Aorta (tissue), 5 donors: Measurements from ENCODE around the gene SCNN1B. TPM values are rescaled to one million over a fixed set of nuclear protein-coding genes. Genes with fewer than 3 reads are reported as not detected.
"Not testable (repeated sequence)": the region's sequence is repeated elsewhere in the genome, so short reads cannot be mapped to it uniquely, and the experiment has no call there.

Source experiments
- ATAC-seq: fragments of 200-7000 bp; cut with Tn5 transposase; one replicate; pipeline ENCODE4 v1.9.1; 2022; ENCODE audit warnings: moderate library complexity; ENCODE audit not compliant: low FRiP score
- DNase-seq, 2 donors: peaks; one replicate each; pipeline ENCODE4 v3.0.0-alpha.2; 2020
- H3K27ac ChIP-seq, 2 donors: one replicate each; pipeline ENCODE4 v1.5.1; 2013; ENCODE audit warnings: low read length in 2 of 2, mild to moderate bottlenecking in 2 of 2, moderate library complexity in 2 of 2, control low read depth in 1 of 2, inconsistent platforms in 1 of 2, low read depth in 1 of 2
- H3K27me3 ChIP-seq, 2 donors: one replicate each; pipeline ENCODE4 v1.6.1; 2013; ENCODE audit warnings: control low read depth in 1 of 2, low read length in 1 of 2, mild to moderate bottlenecking in 1 of 2, moderate library complexity in 1 of 2; ENCODE audit not compliant: insufficient read depth in 2 of 2, control insufficient read depth in 1 of 2
- H3K36me3 ChIP-seq, 2 donors: one replicate each; pipeline ENCODE4 v1.6.1; 2013; ENCODE audit warnings: control low read depth in 1 of 2, low read length in 1 of 2, mild to moderate bottlenecking in 1 of 2; ENCODE audit not compliant: insufficient read depth in 2 of 2, control insufficient read depth in 1 of 2
- H3K4me1 ChIP-seq, 2 donors: one replicate each; pipeline ENCODE4 v1.6.1; 2013; ENCODE audit warnings: low read length in 2 of 2, control low read depth in 1 of 2, mild to moderate bottlenecking in 1 of 2, moderate library complexity in 1 of 2; ENCODE audit not compliant: insufficient read depth in 2 of 2, control insufficient read depth in 1 of 2
- H3K4me3 ChIP-seq, 2 donors: one replicate each; pipeline ENCODE4 v1.5.1; 2013; ENCODE audit warnings: low read length in 2 of 2, control low read depth in 1 of 2, mild to moderate bottlenecking in 1 of 2
- H3K9me3 ChIP-seq: one replicate; pipeline ENCODE4 v1.6.1; 2013; ENCODE audit warnings: mild to moderate bottlenecking, low read length; ENCODE audit not compliant: control insufficient read depth
- WGBS, 2 donors: extraction: QIAGEN DNeasy Blood & Tissue Kit; methylation state at CpG; one replicate each; pipeline ENCODE4 v1.1.7; 2013; 5-methylcytosine and 5-hydroxymethylcytosine counted together
- intact Hi-C, 2 donors: fragments of 100-400 bp; cut with DNase I; formaldehyde crosslinking; loops; one replicate each; pipeline versions ENCODE4 v1.14.2 to v1.15.0; 2022
- polyA plus RNA-seq, 2 donors: library from polyadenylated mRNA; stranded (reverse); fragments of 200-250 nt; gene quantifications; one replicate each; pipeline ENCODE4 v1.2.3, GENCODE V29; 2013
- total RNA-seq, 2 donors: library from RNA; stranded (reverse); fragmentation: NEBNext Ultra II Directional; extraction: Animal tissue kit (Norgen Biotek cat#: 25700); gene quantifications; one replicate each; pipeline ENCODE4 v1.2.1, GENCODE V29; 2021
- donor health status: healthy with polysubstance abuse.
- donor health status: Bipolar disorder and iron deficiency.
- donor health status: DM: no; HTN: no; CAD: no.
- donor health status: DM: no; HTN: no; CAD: no.
- donor health status: DM: yes; HTN: yes; CAD: no.

SCNN1B gene
- total and polyA plus RNA-seq, 4 donors, result 0.59 to 1.6 (median 1.2) TPM

GRCh38 chr16:23374721-23375510, 72.8 kb downstream of the SCNN1B start:
- intact Hi-C loops, result no loop called here
- WGBS, 2 donors, result 70 to 74% methylated on average over 17 of the region's 17 CpGs
- no peaks in the 10 kb centered on the region for H3K36me3 ChIP-seq
- no peaks in the 10 kb centered on the region for H3K4me1 ChIP-seq
- H3K4me3 ChIP-seq, result no peak overlapping the region
- no peak for DNase-seq
- H3K27me3 ChIP-seq, result no peaks in the 10 kb centered on the region
- no peaks in the 10 kb centered on the region for H3K9me3 ChIP-seq
- H3K27ac ChIP-seq, result no peak overlapping the region
- no peak for ATAC-seq

- Histone ChIP-seq H3K36me3 (no peaks in the 10 kb centered on the region), H3K27me3 (no peaks in the 10 kb centered on the region), H3K4me3 (no peak overlapping the region), H3K27ac (no peak overlapping the region), H3K9me3 (no peaks in the 10 kb centered on the region), H3K4me1 (no peaks in the 10 kb centered on the region)
- DNase-seq, result no peak
- no peak for ATAC-seq
- intact Hi-C loops, result no loop called here
- WGBS, 2 donors, result 82 to 87% methylated on average over 7 of the region's 7 CpGs
Observed at GRCh38 chr16:23375643-23376042, 73.5 kb downstream of the SCNN1B start.

GRCh38 chr16:23377071-23377931, 75.2 kb downstream of the SCNN1B start:
- DNase-seq (peak in 1 of 2 donors; percentile 38), ATAC-seq (no peak)
- Histone ChIP-seq H3K27me3 (no peaks in the 10 kb centered on the region), H3K27ac (no peak overlapping the region), H3K36me3 (no peaks in the 10 kb centered on the region), H3K9me3 (no peaks in the 10 kb centered on the region), H3K4me3 (no peak overlapping the region), H3K4me1 (no peaks in the 10 kb centered on the region)
- 84 to 87% methylated on average over 9 of the region's 9 CpGs for WGBS, 2 donors
- intact Hi-C loops, result no loop called here

GRCh38 chr16:23378256-23378655, 76.2 kb downstream of the SCNN1B start:
- intact Hi-C loops, result no loop called here
- H3K4me3 ChIP-seq, result no peak overlapping the region
- no peak overlapping the region for H3K27ac ChIP-seq
- H3K9me3 ChIP-seq, result no peaks in the 10 kb centered on the region
- H3K36me3 ChIP-seq, result no peaks in the 10 kb centered on the region
- WGBS, 2 donors, result 71 to 75% methylated on average over 8 of the region's 8 CpGs
- H3K27me3 ChIP-seq, result no peaks in the 10 kb centered on the region
- DNase-seq (peak in 1 of 2 donors; percentile 20), ATAC-seq (no peak)
- H3K4me1 ChIP-seq, result no peaks in the 10 kb centered on the region

- H3K27ac ChIP-seq, result no peak overlapping the region
- intact Hi-C loops, result no loop called here
- WGBS, 2 donors, result 83 to 84% methylated on average over 5 of the region's 5 CpGs
- no peaks in the 10 kb centered on the region for H3K4me1 ChIP-seq
- no peak overlapping the region for H3K4me3 ChIP-seq
- H3K36me3 ChIP-seq, result no peaks in the 10 kb centered on the region
- no peaks in the 10 kb centered on the region for H3K9me3 ChIP-seq
- H3K27me3 ChIP-seq, result no peaks in the 10 kb centered on the region
- ATAC-seq (no peak), DNase-seq (no peak)
Observed at GRCh38 chr16:23378921-23379320, 76.8 kb downstream of the SCNN1B start.

- ATAC-seq (no peak), DNase-seq (no peak)
- Histone ChIP-seq H3K4me1 (no peaks in the 10 kb centered on the region), H3K9me3 (no peaks in the 10 kb centered on the region), H3K36me3 (no peaks in the 10 kb centered on the region), H3K27ac (no peak overlapping the region), H3K4me3 (no peak overlapping the region), H3K27me3 (no peaks in the 10 kb centered on the region)
- intact Hi-C loops, result no loop called here
- 80 to 82% methylated on average over 10 of the region's 10 CpGs for WGBS, 2 donors
Observed at GRCh38 chr16:23379707-23380106, 77.6 kb downstream of the SCNN1B start.

GRCh38 chr16:23380501-23380951, 78.4 kb downstream of the SCNN1B start:
- intact Hi-C loops, result no loop called here
- WGBS, 2 donors, result 91 to 92% methylated on average over 20 of the region's 20 CpGs
- Histone ChIP-seq H3K9me3 (no peaks in the 10 kb centered on the region), H3K27me3 (no peaks in the 10 kb centered on the region), H3K27ac (no peak overlapping the region), H3K4me3 (no peak overlapping the region), H3K36me3 (no peaks in the 10 kb centered on the region), H3K4me1 (no peaks in the 10 kb centered on the region)
- ATAC-seq, result no peak
- no peak for DNase-seq

GRCh38 chr16:23381702-23382101, 79.6 kb downstream of the SCNN1B start:
- H3K4me1 ChIP-seq, H3K27ac ChIP-seq, H3K4me3 ChIP-seq, H3K27me3 ChIP-seq, H3K9me3 ChIP-seq, ATAC-seq, DNase-seq, intact Hi-C loops, H3K36me3 ChIP-seq: not testable (repeated sequence)
- WGBS, 2 donors, result 93 to 96% methylated on average over 9 of the region's 9 CpGs
